Activated CD4-positive, alpha-beta T cell treated with anti-CD3 and anti-CD28 coated beads, Interleukin-2, amount 50 U/mL, for 48 hours (primary cell): ENCODE results near the gene CDC20B.
"Not testable (repeated sequence)": the region's sequence is repeated elsewhere in the genome, so short reads cannot be mapped to it uniquely, and the experiment has no call there.

Source experiments
- DNase-seq, 2 experiments: peaks; one replicate each; pipeline ENCODE4 v3.0.0-alpha.2; 2020

The CDC20B gene

DNA sequence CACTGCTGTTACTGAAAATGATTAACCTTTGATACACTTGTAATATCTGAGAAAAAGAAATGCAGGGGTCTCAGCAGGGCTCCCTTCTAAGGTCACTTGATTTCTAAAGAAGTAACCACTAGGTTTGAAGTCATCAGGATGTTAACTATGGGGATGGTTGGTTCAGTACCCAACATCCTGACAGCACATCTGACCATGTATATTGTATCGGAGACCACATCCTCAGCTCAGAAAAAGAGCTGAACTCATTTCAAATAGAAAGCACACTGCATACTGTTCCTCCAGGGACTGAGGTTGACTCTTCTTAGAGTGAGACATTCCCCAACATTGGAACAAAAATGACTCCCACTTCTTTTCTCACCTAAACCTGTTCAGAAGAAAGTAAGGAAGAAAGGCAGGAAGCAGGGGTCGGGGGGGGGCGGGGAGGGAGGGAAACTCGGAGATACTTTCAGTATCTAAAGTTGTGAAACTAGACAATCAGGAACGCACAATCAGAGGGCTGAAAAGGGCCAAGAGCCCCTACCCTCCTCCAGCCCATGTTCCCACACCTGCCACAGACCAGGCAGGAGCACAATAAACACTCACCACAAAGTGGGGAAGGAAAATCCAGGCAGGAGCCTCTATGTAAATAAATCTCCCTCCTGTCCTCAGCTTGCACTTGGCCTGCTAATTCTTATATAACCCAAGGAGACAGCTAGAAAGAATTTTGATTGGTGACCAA lies 71.3 kb downstream of the CDC20B start:
- DNase-seq = no peak

DNA sequence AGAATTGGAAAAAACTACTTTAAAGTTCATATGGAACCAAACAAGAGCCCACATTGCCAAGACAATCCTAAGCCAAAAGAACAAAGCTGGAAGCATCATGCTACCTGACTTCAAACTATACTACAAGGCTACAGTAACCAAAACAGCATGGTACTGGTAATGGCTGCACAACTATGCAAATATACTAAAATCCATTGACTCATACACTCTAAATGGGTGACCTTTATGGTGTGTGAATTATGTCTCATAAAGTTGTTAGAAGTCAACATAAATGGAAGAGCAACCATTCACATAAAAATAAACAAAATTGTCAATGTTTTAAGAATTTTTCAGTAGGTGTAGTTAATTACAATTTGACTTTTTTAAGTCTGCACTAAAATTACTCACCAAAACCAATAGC lies 71.8 kb downstream of the CDC20B start:
- not testable (repeated sequence) for DNase-seq

DNA sequence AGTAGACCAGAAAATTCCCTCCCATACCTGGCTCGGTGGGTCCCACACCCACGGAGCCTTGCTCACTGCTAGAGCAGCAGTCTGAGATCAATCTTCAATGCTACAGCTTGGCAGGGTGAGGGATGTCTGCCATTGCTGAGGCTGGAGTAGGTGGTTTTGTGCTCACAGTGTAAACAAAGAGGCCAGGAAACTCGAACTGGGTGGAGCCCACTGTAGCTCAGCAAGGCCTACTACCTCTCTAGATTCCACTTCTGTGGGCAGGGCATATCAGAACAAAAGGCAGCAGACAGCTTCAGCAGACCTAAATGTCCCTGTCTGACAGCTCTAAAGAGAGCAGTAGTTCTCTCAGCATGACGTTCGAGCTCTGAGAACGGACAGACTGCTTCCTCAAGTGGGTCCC lies 76.1 kb downstream of the CDC20B start:
- peak in 1 of 2 experiments; percentile 12 for DNase-seq

DNA sequence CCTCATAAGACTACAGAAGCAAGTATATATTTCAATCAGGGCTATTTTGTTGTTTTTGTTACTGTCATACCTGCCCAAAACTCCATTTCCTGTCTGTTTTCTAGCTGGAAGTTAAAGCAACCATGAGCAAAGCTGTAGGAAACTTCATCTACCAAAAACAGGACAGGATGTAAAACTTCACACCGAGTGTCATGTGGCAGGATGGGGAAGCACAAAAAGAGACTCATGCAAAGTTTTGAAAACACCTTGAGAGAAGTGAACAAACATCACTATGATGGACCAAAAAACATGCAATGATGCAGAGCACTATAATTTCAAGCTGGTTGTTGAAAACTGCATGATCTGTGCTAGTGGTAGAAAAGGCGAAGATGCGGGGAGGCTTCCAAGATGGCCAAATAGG lies 76.8 kb downstream of the CDC20B start:
- DNase-seq = no peak

DNA sequence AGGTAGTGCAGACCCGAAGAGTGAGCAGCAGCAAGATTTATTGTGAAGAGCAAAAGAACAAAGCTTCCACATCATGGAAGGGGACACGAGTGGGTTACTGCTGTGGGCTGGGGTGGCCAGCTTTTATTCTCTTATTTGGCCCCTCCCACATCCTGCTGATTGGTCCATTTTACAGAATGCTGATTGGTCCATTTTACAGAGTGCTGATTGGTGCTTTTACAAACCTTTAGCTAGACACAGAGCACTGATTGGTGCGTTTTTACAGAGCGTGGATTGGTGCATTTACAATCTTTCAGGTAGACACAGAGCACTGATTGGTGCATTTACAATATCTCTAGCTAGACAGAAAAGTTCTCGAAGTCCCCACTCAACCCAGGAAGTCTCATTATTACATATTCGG lies 82.0 kb downstream of the CDC20B start:
- DNase-seq = not testable (repeated sequence)

DNA sequence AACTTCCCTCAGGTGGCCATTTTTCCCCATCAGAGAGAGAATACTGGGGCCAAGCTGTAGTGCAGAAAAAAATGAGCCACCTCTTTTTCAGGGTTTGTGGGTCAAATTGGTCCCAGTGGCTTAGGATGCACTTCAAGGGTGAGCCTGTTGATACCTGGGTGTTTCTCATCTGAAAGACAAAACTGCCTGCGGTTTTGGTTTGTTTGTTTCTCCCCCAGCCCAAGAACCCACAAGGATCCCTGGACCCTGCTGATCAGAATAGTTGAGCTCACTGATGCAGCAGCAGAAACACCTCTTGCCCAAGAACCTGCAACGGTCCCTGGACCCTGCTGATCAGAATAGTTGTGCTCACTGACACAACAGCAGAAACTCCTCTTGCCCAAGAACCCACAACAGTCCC lies 83.7 kb downstream of the CDC20B start:
- not testable (repeated sequence) for DNase-seq

DNA sequence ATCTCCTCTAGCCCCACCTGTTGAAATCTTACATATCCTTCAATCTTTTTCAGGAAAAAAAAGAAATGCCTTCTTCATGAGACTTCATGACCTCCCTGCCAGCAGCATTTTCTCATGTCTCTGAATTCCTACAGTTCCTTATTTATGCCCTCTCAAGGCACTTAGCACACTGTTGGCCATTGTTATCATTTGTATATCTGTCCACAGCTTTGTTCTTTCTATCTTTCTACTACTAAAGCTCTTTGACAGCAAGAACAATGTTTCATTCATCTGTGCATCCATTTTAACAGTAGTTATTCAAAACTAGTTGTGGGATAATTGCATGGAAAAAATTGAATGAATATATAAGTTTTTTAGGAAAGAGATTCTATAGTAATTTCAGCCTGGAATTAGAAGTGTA lies 91.4 kb downstream of the CDC20B start:
- DNase-seq = no peak

DNA sequence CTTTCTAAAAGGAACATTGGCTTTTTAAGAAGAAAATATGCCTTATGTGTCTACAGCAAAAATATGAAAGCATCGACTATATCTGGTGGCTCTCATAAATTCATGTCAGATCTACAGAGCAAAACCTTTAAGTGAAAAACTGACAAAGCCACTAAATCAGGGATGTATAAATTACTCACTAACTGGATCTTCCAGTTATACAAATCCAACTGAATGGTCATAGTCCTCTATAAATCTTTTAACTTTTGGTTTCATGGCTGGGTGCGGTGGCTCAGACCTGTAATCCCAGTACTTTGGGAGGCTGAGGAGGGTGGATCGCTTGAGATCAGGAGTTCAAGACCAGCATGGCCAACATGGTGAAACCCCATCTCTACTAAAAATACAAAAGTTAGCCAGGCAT lies 99.8 kb downstream of the CDC20B start:
- DNase-seq = no peak

DNA sequence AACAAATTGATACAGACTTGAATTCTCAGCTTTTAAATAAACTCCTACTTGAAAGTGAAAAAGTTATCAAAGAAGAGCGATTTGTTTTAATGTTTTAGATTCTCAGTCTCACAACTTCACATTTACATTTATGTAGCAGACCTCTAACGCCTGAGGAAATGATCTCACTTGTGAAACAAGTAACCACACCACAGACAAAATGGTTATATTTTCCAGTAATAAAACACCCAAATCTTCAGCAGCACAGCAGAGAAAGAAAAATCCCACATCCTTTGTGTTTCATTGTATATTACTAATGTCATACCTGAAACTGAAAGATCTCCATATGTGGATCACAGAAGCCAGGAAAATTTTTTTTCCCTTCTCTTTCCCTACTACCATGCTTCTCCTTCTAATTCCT lies 100.3 kb downstream of the CDC20B start:
- DNase-seq = no peak

DNA sequence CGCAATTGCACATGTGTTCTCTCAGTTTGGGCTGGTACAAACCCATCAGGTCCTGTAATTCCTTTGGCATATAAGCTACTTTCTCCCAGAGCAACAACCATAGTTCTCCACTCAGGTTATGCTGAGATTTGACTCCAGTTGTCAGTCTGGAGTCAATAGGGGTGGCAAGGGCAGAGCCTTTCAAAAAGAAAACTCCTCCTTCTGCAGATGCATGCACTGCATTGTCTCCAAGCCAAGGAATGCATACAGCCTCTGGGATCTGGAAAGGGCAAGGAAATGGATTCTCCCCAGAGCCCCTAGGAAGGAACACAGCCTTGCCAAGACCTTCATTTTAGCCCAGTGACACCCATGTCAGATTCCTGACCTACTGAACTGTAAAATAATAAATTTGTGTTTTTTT lies 101.6 kb downstream of the CDC20B start:
- DNase-seq = no peak

DNA sequence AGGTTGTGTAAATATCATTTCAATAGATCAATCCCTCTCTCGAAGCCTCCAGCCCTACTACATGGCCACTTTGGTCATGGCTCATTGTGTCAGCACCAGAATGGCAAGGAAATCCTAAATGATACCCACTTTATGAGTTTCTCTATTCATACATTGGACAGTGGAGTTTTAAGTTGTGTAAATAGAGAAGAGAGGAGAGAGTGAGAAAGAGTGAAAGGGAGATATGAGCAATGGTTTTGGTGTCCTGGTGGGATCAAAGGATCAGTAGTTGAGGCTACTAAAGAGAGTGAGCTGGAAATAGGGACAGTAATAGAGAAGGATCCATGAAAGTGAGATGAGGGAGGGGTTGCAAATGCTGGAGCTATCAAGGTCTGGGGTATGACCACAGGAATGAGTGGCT lies 102.0 kb downstream of the CDC20B start:
- DNase-seq = no peak

DNA sequence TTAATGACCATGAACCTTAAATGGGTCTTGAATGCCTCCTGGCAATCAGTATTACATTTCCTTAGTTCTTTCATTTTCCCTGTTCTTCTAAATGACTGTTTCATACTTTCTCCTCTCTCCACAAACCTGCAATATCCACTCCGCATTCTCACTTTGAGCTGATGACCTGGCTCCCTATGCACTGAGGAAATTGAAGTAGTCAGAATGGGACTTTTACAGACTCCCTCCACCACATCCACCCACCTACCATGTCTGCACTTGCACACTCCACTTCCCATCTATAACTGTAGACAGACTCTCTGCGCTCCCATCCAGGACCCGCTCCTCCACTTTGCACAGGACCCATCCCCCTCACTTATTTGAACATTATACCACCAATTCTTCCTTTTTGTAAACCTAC lies 106.7 kb downstream of the CDC20B start:
- DNase-seq = no peak

DNA sequence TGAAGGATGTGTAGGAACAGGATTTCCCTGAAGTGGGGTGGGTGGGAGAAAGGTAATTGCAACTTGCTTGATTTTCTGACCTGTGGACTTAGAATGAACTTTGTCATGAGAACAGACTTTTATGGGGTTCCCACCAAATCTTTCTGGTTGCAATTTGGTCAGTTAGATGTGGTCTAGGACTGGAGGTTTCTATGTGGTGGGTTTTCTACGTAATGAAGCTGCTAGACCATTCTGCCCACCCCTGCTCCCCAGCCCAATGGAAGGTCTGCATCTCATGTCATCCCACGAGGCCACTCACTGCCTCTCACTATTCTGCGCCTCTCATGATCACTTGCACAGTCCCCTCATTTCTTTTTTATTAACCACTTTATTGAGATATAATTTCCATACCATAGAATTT lies 108.5 kb downstream of the CDC20B start:
- no peak for DNase-seq

DNA sequence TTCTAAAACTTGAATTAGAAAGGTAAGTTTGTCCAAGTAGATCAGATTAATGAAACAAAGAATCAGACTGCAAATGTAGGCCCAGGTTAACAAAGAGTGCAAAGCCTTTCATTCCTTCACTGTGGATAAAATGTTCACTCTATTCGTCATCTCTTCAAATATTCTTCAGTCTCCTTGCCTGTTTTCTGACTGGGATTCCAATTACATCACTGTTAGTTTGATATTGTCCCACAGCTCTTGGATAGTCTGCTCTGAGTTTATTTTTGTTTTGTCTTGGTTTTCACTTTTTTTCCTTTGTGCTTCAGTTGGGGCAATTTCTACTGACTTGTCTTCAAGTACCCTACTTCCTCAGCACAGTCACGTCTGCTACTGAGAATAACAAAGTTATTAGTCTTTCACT lies 109.1 kb downstream of the CDC20B start:
- DNase-seq = no peak

DNA sequence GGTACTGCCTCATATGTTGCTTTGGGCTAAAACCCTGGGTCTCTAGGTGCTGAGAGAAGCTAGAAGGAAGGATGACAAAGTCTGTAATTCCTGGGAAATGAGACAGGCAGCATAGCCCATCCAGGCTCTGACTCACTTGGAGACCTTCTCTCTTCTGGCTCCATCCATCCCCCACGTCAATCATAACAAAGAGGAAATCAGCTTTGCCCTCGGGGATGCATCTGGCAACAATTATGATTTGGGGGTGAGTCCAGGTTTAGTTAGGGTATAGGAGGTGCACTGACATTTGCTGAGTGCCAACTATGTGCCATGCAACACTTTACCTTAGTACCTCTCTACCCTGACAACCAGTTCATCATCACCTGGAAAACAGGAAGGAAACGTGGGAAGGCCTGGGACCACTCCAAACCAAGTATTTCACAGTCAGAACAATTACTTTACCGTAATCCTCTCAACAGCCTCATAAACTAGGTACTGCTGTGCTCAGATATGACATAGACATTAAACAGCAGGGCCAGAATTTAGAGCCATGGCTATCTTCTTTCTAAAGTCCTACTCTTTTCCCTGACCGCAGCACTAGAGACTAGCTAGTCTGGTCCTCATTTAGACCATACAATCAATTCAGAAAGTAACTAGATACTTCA lies 109.6 kb downstream of the CDC20B start:
- DNase-seq = no peak
